ENCODE data around the gene OXNAD1.

The OXNAD1 gene

GRCh38 chr3:16279010-16279801 is 14.2 kb downstream of the OXNAD1 start:
- no peak for DNase-seq (ENCODE audit: low spot score)

GRCh38 chr3:16280671-16281070 is 15.7 kb downstream of the OXNAD1 start:
- DNase-seq (ENCODE audit: low spot score) = no peak

- DNase-seq (ENCODE audit: low spot score) = no peak
Observed at GRCh38 chr3:16284633-16285032, 19.6 kb downstream of the OXNAD1 start.

GRCh38 chr3:16286161-16286560 is 21.1 kb downstream of the OXNAD1 start:
- DNase-seq (ENCODE audit: low spot score) = no peak

GRCh38 chr3:16286751-16287543 is 21.9 kb downstream of the OXNAD1 start:
- DNase-seq (ENCODE audit: low spot score) = peak; percentile 18

GRCh38 chr3:16288664-16289063 is 23.7 kb downstream of the OXNAD1 start:
- no peak for DNase-seq (ENCODE audit: low spot score)

- peak; percentile 25 for DNase-seq (ENCODE audit: low spot score)
Observed at GRCh38 chr3:16289144-16289889, 24.3 kb downstream of the OXNAD1 start.

- peak; percentile 75 for DNase-seq (ENCODE audit: low spot score)
Observed at GRCh38 chr3:16290007-16290826, 25.2 kb downstream of the OXNAD1 start.

GRCh38 chr3:16290827-16291196 is 25.8 kb downstream of the OXNAD1 start:
- no peak for DNase-seq (ENCODE audit: low spot score)

GRCh38 chr3:16294844-16295243 is 29.8 kb downstream of the OXNAD1 start:
- no peak for DNase-seq (ENCODE audit: low spot score)

GRCh38 chr3:16295298-16295890 is 30.4 kb downstream of the OXNAD1 start:
- no peak for DNase-seq (ENCODE audit: low spot score)

- no peak for DNase-seq (ENCODE audit: low spot score)
Observed at GRCh38 chr3:16297997-16298885, 33.2 kb downstream of the OXNAD1 start.

GRCh38 chr3:16298891-16299290 is 33.9 kb downstream of the OXNAD1 start:
- DNase-seq (ENCODE audit: low spot score) = no peak

- DNase-seq (ENCODE audit: low spot score) = no peak
Observed at GRCh38 chr3:16299746-16300145, 34.7 kb downstream of the OXNAD1 start.

- DNase-seq (ENCODE audit: low spot score) = peak; percentile 18
Observed at GRCh38 chr3:16300307-16300706, 35.3 kb downstream of the OXNAD1 start.

- DNase-seq (ENCODE audit: low spot score) = no peak
Observed at GRCh38 chr3:16300881-16301359, 35.9 kb downstream of the OXNAD1 start.

GRCh38 chr3:16301507-16301906 is 36.5 kb downstream of the OXNAD1 start:
- DNase-seq (ENCODE audit: low spot score) = no peak

- no peak for DNase-seq (ENCODE audit: low spot score)
Observed at GRCh38 chr3:16302082-16302631, 37.1 kb downstream of the OXNAD1 start.

- DNase-seq (ENCODE audit: low spot score) = no peak
Observed at GRCh38 chr3:16303037-16303575, 38.1 kb downstream of the OXNAD1 start.
